Measurements from ENCODE around the gene L3MBTL1. TPM values are rescaled to one million over a fixed set of nuclear protein-coding genes. Genes with fewer than 3 reads are reported as not detected.
A peak's percentile ranks its signal among the peaks of the same experiment; 100 is the strongest.
"Not testable (repeated sequence)": the region's sequence is repeated elsewhere in the genome, so short reads cannot be mapped to it uniquely, and the experiment has no call there.

The L3MBTL1 gene
- total RNA-seq, 2 donors from 2014 or later = 7.6 to 11.5 TPM

DNA sequence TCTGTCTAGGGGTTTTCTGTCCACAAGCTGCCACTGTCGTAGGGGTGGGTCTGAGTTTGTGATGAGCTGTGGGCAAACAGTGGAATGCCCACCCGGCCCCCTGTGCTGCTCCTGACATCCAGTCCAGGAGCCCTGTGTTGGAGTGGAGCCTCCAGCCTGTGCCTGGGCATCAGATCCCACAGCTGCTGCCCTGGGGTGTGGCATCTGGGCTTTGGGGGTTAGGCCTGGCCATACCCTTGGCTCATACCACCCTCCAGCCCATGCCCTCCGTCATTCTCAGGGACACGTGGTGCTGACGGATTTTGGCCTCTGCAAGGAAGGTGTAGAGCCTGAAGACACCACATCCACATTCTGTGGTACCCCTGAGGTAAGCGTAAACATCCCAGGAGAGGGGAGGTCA lies 64.3 kb downstream of the L3MBTL1 start:
- DNase-seq = no peak
- no peak for ATAC-seq
- intact Hi-C loops (cut with DNase I, micrococcal nuclease) = no loop called here

DNA sequence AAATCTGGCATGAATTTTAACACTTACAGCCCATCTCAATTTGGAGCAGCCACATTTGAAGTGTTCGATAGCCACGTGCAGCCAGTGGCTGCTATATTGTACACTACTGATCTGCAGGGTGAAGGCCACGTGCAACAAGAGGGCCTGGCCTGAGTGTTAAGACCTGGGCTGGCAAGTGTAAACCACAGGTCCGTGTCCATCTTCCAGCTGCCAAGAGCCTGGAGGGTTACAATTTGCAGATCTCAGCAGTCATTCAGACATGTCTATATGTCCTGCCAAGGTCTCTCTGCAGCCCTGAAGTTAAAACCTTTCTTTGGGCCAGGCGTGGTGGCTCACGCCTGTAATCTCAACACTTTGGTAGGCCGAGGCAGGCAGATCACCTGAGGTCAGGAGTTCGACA lies 65.4 kb downstream of the L3MBTL1 start:
- intact Hi-C loops (cut with DNase I, micrococcal nuclease) = no loop called here
- ATAC-seq (no peak), DNase-seq (no peak)

DNA sequence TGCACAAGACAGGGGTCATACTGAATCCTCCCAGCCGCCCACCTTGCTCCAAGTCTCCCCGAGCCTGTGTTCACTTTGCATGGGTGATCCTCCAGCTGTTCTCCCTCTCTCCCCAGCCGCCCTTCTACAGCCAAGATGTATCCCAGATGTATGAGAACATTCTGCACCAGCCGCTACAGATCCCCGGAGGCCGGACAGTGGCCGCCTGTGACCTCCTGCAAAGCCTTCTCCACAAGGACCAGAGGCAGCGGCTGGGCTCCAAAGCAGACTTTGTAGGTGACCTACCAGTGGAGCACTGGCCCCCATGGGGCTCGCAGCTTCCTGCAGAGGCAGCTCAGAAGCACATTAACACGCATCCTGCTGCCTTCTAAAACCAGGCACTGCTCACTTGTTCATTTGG lies 68.6 kb downstream of the L3MBTL1 start:
- no peak for DNase-seq
- ATAC-seq = no peak
- intact Hi-C loops (cut with DNase I, micrococcal nuclease) = no loop called here

DNA sequence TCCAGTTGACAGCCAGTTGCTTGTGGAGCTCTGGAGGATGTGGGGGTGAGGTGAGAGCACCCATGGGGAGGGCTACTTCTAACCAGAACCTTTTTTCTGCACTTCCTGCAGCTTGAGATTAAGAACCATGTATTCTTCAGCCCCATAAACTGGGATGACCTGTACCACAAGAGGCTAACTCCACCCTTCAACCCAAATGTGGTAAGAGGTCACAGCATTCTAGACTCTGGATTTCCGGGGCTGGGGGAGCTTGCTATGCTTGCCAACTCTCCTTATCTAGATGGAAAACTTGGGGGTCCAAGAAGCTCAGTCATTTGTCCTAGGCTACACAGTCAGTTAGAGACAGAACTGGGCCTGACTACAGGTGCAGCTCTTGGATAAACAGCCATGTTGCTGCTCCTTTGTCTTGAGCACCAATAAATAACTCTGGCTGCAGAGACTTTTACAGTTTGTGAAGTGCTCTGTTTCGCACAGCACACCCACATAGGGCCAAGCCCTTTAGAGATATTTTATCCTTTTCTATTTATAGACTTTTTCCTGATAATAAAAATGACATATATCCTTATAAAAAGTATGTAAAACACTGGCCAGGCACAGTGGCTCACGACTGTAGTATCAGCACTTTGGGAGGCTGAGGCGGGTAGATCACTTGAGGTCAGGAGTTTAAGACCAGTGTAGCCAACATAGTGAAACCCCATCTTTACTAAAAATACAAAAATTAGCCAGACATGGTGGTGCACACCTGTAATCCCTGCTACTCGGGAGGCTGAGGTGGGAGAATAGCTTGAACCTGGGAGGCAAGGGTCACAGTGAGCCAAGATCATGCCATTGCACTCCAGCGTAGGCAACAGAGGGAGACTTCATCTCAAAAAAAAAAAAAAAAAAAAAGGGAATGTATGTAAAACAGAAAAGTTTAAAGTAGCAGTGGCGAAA lies 72.6 kb downstream of the L3MBTL1 start:
- peak in 1 of 2 donors; percentile 28 for DNase-seq
- peak; percentile 90 for ATAC-seq
- intact Hi-C loops (cut with DNase I, micrococcal nuclease) = no loop called here

DNA sequence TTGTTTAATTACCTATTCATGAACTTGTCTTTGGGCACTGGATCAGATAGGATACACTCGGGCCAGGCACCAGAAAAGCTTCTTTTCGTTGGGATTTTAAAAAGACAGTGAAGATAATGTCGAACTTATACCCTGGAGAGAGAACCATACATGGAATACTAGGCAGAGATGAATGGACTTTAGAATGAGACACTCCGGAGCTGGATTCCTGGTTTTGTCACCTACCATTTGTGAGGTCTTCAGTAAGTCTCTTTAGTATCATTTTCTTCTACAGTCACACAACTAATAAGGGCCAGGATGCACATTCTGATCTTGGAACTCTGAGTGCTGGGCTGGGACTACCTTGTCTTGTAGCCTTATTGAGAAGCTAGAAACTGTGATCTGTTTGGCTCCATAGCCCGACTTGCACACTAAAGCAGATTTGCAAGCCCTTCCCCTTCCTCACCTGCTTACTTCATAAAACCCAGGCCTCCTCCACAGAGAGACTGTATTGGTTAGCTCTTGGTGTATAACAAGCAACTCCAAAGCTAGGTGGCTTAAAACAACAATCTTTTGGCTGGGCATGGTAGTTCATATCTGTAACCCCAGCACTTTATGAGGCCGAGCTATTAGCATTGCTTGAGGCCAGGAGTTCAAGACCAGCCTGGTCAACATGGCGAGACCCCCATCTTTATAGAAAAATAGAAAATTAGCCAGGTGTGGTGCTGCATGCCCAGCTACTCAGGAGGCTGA lies 75.8 kb downstream of the L3MBTL1 start:
- no peak for ATAC-seq
- intact Hi-C loops (cut with DNase I, micrococcal nuclease) = no loop called here

DNA sequence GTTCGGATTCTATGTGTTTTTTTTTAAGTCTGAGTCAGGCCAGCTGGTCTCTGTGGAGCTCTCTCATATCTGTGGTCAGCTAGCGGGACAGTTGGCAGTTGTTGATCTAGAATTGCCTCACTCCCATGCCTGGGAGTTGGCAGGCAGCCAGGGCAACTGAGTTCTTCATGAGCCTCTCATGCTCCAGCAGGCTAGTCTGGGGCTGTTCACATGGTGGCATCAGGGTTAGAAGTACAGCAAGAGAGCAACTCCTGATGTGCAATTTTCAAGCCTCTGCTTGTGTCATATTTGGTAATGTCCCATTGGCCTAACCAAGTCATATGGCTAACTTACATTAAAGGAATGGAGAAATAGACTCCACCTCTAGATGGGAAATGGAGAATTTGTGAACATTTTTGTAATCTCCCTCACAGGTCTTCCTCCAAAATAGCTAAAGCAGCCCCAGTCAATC lies 76.5 kb downstream of the L3MBTL1 start:
- peak in 1 of 2 donors; percentile 43 for DNase-seq
- intact Hi-C loops (cut with DNase I, micrococcal nuclease) = no loop called here
- ATAC-seq = no peak

More for the DNA sequence above, 75.8 kb downstream of the L3MBTL1 start:
- DNase-seq = no peak

DNA sequence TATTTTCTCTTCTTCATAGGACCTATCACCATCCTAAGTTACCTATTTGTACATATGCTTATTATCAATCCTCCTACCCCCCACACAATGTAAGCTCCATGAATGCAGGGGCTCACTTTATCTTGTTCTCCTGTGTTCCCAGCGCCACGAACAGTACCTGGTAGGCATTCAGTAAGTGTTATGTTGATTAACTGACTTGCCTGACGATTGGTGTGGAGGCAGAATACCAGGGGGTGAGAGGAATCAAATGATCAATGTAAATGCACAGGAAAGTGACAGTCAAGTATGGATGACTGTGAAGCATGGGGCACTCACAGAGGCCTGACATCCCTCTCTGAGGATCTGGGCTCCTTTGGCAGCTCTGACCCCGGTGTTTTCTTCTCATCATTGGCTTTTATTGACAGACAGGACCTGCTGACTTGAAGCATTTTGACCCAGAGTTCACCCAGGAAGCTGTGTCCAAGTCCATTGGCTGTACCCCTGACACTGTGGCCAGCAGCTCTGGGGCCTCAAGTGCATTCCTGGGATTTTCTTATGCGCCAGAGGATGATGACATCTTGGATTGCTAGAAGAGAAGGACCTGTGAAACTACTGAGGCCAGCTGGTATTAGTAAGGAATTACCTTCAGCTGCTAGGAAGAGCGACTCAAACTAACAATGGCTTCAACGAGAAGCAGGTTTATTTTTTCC lies 77.1 kb downstream of the L3MBTL1 start:
- intact Hi-C loops (cut with DNase I, micrococcal nuclease) = no loop called here
- ATAC-seq (no peak), DNase-seq (no peak)

DNA sequence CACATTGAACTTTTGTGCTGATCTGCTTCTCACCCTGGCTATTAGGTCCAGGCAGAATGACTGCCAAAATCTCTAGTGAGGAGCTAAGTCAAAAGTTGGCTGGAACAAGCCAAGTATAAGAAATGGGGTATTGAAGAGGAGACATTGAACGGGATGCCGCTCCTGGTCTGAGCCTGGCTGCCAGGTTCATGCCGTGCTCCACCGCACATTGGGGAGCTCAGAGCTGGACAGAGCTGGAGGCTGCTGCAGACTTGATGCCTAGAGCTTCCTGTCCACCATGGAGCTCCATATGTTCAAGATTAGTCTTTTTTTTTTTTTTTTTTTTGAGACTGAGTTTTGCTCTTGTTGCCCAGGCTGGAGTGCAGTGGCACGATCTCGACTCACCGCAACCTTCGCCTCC lies 79.1 kb downstream of the L3MBTL1 start:
- intact Hi-C loops (cut with DNase I, micrococcal nuclease) = no loop called here
- no peak for DNase-seq
- no peak for ATAC-seq

DNA sequence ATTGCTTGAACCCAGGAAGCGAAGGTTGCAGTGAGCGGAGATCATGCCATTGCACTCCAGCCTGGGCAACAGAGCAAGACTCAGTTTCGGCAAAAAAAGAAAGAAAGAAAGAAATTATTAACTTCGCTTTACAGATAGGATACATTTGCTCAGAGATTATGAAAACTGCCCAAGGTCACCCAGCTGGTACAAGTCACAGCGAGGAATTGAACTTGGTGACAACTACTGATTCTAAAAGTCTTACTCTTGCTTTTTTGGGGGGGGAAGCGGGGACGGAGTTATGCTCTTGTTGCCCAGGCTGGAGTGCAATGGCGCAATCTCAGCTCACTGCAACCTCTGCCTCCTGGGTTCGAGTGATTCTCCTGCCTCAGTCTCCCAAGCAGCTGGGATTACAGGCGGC lies 81.0 kb downstream of the L3MBTL1 start:
- DNase-seq; ATAC-seq; intact Hi-C loops (cut with DNase I, micrococcal nuclease): not testable (repeated sequence)

DNA sequence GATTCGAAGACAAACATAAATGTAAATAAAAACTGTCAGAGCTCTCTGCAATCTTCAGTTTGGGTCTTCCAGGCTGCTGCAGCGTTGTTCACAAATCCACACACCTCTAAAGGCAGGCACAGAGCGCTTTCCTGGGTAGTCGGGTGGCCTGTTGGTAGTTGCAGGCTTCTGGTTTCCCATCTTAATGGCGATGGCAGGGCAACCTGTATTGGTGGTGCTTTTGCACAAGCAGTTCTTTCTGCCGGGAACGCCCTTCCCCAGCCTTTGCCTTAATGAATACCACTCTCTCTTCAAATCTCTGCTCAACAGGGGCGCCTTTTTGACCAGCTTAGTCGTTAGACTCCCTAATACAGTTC lies 82.5 kb downstream of the L3MBTL1 start:
- ATAC-seq (peak; percentile 10), DNase-seq (peak in 1 of 2 donors; percentile 39)
- intact Hi-C loops (cut with DNase I, micrococcal nuclease) = no loop called here

DNA sequence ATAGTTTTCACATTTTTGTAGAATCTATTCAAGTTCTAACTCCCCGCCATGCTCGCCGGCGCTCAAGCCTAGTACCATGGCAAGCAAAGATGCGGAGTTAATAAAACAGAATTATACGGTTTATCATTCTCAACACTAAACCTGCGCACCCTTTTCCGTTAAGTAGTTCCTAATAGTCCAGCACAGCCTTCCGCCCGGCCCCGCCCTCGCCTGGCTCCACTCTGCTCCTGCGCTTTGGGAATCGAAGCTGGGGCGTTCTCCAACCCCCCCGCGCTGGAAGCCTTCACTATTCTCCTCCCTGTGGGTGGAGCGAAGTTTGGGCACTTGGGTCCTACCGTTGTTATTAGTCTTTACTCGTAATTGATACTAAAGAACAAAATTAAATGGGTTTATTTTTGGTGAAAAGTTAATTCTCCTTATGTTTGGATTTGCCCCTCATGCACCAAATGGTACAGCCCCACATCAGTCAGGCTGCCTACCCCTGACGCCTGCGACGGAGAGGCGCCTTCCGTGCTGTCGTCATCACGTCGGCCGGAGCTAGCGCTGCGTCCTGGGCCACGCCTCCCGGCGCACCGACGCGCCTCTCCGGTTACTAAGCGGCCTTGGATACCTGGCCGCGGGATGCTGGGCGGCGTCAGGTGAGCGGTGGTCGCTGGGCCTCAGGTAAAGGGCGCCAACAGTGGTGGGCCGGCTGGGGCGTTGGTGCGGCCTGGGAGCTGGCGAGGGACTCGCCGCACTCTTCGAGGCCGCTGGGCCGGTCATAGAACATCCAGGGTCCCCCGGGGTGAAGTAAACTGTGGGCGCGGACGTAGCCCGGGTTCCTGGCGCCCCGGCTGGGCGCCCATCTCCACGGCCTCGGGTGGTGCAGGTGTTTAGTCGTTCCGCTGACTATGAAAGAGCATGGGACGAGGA lies 83.2 kb downstream of the L3MBTL1 start, which contains the start of gene IFT52:
Gene IFT52 (plus strand): TSS at position 546 of the 912 bp plus-strand sequence. CDS start 3,762 bp downstream, outside the sequence.
- ATAC-seq = peak; percentile 93
- DNase-seq = peak; percentile 94 to 96
- intact Hi-C loops (cut with DNase I, micrococcal nuclease) = no loop called here

Other genes with a start within 250 kb of the L3MBTL1 start
- 100 to 1,000 TPM; 109 to 116 TPM for gene SRSF6, start 49.8 kb upstream of the L3MBTL1 start, total RNA-seq
- 100 to 1,000 TPM; 125 to 135 TPM for gene SGK2, start 51.3 kb downstream of the L3MBTL1 start, total RNA-seq
- 10 to 100 TPM; 19.2 to 24.8 TPM for gene IFT52, start 83.2 kb downstream of the L3MBTL1 start, total RNA-seq
- gene MYBL2, start 159.4 kb downstream of the L3MBTL1 start, total RNA-seq = 10 to 100 TPM in 1 of 2 donors, 1 to 10 TPM in 1; 4.6 to 11.7 TPM
- not detected for gene GTSF1L, start 219.3 kb downstream of the L3MBTL1 start, total RNA-seq